ELR (cell line): ENCODE data around the gene EFEMP1.
A peak's percentile ranks its signal among the peaks of the same experiment; 100 is the strongest.

ENCODE experiments used
- DNase-seq: peaks from one replicate; pipeline ENCODE4 v3.0.0-alpha.2; 2015; ENCODE audit warnings: low read depth

Gene EFEMP1

GRCh38 chr2:55923091-55923981 is at the start of gene EFEMP1:
EFEMP1 (minus strand) TSS chr2:55923782; CDS start chr2:55922440, 1,342 bp downstream.
- DNase-seq: peak; percentile 76

GRCh38 chr2:55970500-55970899 is 46.9 kb upstream of the EFEMP1 start:
- no peak for DNase-seq

GRCh38 chr2:55968941-55969340 is 45.4 kb upstream of the EFEMP1 start:
- DNase-seq: no peak

- peak; percentile 32 for DNase-seq
Observed at GRCh38 chr2:55966401-55967118, 43.0 kb upstream of the EFEMP1 start.

- DNase-seq: no peak
Observed at GRCh38 chr2:55965966-55966365, 42.4 kb upstream of the EFEMP1 start.

- no peak for DNase-seq
Observed at GRCh38 chr2:55965276-55965675, 41.7 kb upstream of the EFEMP1 start.

GRCh38 chr2:55962915-55963314 is 39.3 kb upstream of the EFEMP1 start:
- no peak for DNase-seq

- DNase-seq: peak; percentile 77
Observed at GRCh38 chr2:55961318-55961911, 37.8 kb upstream of the EFEMP1 start.

GRCh38 chr2:55958756-55959155 is 35.2 kb upstream of the EFEMP1 start:
- DNase-seq: no peak

GRCh38 chr2:55957142-55957541 is 33.6 kb upstream of the EFEMP1 start:
- no peak for DNase-seq

- no peak for DNase-seq
Observed at GRCh38 chr2:55954306-55955035, 30.9 kb upstream of the EFEMP1 start.

GRCh38 chr2:55952415-55952814 is 28.8 kb upstream of the EFEMP1 start:
- no peak for DNase-seq

- DNase-seq: no peak
Observed at GRCh38 chr2:55951533-55951932, 28.0 kb upstream of the EFEMP1 start.

- DNase-seq: no peak
Observed at GRCh38 chr2:55949613-55950012, 26.0 kb upstream of the EFEMP1 start.

- no peak for DNase-seq
Observed at GRCh38 chr2:55949211-55949610, 25.6 kb upstream of the EFEMP1 start.

- DNase-seq: no peak
Observed at GRCh38 chr2:55948176-55948923, 24.8 kb upstream of the EFEMP1 start.

GRCh38 chr2:55947752-55948151 is 24.2 kb upstream of the EFEMP1 start:
- DNase-seq: no peak

- no peak for DNase-seq
Observed at GRCh38 chr2:55946793-55947192, 23.2 kb upstream of the EFEMP1 start.

GRCh38 chr2:55943466-55943865 is 19.9 kb upstream of the EFEMP1 start:
- no peak for DNase-seq

GRCh38 chr2:55936351-55936750 is 12.8 kb upstream of the EFEMP1 start:
- peak; percentile 60 for DNase-seq

- DNase-seq: no peak
Observed at GRCh38 chr2:55934337-55934736, 10.8 kb upstream of the EFEMP1 start.
